Stimulated activated CD8-positive, alpha-beta memory T cell treated with anti-CD3 and anti-CD28 coated beads, Interleukin-15, amount 100 ng/mL, for 24 hours (primary cell): ENCODE data around the gene FMNL3.
A peak's percentile ranks its signal among the peaks of the same experiment; 100 is the strongest.

Experiments
- DNase-seq: peaks from one replicate; pipeline ENCODE4 v3.0.0-alpha.2; 2020; ENCODE audit warnings: low read depth

The FMNL3 gene

DNA sequence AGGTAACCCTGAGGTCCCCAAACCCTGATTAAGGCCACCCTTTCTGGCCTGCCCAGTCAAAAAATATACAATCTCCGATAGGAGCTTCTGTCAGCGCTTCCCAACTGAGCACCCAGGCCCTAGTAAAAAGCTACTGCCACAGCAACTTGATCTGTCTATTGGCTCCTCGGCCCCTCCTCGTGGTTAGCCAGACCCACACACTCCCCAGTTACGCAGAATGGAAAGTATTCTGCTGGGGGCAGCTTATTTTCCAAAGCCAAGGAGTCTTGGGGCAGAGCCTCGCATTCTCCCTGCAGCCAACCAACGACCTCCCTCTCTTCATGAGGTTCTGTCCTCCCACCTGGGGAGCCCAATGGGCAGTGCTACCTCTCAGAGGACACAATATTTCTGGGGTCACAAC is 32.1 kb downstream of the FMNL3 start:
- DNase-seq, result no peak

DNA sequence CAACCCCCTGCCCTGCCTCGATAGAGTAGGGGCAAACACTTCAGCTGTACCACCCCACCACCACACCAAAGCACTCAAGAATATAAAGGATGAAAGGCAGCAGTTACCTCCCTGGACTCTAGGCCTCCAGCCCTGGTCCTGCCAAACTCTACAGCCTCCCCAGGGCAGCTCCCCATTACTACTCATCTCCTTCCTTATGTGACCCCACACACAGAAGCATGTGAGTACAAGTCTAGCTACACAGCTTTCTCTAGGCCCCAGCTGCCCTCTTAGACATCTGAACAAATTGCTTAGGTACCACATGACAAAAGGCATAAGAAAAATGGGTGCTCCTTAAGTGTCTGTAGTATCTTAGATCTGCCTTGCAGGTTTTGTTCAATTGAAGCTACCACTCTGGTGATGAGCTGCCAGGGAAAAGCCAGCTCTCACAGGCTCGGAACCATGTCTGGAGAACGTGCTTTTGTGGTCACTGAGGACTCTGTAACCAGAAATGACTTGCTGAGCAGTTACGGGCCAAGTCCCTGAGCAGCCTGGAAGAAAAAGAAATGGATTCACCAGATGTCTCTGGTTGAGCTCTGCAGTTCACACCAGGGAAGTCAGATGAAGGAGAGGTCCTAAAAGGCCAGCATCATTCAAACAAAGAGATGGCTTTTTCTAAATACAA is 32.8 kb downstream of the FMNL3 start:
- DNase-seq, result no peak

DNA sequence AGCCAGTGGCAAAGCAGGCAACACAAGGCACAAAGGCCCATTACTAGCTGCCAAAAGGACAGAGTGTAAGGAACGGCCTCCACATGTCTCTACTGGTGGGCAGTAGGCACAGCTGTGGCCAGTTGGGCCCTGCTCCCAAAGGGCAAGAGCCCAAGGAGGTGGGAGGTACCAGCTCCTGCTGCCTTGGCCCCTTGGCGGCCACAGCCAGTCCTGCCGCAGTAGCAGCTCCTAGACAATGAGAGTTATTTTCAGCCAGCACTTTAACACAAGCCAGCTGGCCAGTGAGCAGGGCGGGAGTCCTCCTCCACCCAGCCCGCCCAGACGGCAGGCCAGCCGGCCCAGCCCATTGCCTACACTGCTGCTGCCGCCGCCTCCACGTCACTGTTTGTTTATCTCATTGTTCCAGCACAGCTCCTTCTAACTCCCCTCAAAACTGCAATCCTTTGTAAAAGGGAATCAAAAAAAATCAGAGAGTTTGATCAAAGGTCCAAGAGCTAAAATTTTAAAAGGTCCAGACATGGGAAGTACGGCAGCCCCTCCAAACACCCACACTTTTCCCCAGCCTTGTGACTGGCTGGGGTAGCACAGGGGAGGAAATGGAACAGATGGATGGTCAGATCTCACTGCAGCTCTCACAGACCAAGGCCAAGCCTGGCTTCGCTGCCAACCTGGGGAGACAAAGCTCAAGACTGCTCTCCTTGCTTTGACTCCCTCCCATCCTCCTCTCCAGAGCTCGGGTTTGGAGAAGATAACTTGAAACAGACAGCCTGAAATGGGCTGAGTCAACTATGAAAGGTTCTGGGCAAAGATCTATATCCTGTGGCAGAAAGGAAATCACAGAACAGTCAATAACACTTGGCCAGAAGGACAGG is 33.5 kb downstream of the FMNL3 start:
- DNase-seq, result no peak

DNA sequence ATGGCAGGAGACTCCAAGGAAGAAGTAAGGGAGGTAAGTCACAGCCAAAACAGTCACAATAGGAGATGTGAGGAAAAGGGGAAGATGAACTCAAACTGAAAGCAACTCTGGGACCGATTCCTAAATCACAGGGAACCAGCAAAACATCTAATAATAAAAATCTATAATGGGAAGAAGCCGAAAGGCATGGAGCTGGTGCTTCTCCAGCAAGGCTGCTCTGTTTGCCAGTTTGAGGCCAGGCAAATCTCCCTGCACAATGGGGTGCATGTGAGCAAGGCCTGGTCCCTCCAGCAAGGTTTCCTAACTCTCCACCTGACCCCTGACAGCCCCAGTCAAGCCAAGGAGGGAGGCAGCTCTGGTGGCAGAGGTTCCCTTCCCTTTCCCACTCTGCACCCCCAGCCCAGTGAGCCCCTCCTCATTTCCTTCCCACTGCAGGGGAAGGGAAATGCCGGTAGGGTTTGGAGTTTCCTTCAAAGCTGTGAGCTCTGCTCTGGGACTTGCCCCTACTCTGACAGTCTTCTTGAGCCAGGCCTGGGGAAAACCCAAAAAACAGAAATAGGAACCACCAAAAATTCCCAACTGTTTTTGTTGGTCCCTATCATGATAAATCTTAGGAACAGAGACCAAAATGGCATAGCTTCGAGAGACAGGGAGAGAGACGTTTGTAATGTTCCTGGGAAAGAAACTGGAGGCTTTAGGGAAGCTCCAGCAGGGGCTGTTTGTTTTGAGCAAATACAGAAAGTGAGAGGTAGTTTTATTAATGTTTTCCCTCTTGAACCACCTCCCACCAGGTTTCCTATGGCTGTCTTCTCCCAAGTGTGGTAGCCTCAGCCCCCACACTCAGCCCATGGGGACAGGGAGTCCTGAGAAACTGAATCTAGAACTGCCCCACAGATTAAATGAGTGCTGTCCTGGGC is 34.6 kb downstream of the FMNL3 start:
- no peak for DNase-seq

DNA sequence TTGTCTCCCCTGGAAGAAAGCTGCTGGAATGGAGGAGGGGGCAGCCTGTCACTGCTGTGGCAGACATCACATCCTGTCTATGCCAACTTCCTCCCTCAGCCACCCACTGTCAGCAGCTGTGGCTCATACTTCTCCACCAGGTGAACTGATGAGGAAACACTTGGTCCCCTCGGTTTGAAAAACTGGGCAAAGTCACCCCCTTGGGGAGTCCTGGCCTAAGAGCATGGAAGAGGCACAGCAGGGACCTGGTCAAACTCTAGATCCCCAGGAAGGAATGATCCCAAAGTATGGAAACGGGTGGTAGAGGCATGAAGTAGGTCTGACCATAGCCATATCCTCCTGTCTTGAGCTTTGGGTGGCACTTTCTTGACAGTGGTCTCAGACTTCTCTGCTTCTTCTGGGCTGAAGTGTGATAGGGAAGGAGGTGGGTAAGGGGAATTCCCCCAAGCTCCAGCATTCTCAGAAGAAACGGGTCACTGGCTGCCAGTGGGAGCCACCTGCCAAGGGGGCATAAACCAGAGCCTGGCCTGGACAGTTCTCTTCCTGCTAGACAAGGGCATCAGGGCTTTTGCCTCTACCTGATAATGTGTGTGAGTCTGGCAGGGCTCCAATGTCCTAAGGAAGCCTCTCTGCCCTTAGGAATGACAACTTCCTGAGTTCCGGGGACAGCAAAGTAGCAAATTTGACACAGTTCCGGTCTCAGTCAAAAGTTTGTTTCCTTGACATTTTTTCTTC is 36.0 kb downstream of the FMNL3 start:
- DNase-seq, result no peak

DNA sequence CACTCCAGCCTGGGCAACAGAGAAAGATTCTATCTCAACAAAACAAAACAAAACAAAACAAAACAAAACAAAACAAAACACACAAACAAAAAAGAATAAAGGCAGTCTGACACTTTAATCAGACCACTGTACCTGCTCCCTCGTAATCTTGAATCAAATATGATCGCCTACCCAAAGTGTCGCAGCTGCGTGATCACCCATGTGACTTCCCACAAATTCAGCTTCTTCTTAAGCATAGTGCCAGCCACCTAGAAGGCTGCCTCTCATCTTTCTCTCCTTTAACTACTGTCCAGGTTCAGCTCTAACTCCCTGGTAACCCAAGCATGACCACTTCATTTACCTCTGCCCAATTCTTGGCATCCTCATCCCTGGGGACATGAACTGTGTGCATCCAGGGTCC is 37.4 kb downstream of the FMNL3 start:
- no peak for DNase-seq

DNA sequence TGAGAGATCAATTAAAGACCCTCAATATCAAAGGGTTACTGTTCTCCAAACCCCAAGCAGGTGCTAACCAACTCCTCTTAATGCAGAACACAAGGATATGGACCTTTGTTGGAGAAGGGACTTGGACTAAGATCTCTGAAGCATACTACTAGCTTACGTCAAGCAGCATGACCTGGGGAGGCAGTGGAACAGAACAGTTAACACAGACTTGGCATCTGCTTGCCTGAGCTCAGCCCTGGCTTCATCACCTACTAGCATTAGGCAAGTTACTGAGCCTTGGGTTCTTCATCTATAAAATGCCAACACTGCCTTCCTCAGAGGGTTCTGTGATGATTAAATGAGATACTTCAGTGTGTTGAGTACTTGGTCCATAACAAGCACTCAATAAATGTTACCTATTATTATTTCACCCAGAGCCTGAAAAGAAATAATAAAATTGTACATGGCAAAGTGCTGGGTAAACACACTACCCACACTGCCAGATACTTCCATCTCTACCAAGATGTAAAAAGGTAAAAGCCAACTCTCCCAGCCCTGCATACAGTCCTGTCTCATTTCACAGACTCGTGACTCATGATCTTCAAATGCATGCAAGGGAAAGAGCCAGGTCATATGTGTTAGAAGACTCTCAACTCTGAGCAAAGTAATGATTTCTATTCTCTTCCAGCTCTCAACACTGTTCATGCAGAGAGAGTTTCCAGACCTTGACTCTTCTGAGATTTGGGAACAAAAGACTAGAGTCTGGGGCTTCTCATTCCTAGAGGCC is 39.7 kb downstream of the FMNL3 start:
- DNase-seq, result no peak

DNA sequence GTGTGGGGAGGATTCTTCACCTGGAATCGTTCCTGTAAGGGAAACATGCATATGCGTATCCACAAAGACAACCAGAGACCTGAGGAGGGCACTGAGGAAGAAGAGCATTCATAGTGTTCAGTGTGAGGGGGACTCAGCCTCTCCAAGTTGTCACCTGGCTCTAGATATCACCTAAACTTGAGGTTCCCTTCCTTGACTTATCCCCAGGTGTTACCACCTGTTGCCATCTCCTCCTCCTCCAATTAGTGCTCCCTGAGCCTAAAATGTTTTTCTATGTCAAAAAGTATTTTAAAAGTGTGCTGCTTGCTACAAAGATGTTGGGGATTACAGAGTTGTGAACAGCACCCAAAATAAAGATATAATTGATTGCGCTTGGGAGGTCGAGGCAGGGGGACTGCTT is 41.0 kb downstream of the FMNL3 start:
- no peak for DNase-seq

DNA sequence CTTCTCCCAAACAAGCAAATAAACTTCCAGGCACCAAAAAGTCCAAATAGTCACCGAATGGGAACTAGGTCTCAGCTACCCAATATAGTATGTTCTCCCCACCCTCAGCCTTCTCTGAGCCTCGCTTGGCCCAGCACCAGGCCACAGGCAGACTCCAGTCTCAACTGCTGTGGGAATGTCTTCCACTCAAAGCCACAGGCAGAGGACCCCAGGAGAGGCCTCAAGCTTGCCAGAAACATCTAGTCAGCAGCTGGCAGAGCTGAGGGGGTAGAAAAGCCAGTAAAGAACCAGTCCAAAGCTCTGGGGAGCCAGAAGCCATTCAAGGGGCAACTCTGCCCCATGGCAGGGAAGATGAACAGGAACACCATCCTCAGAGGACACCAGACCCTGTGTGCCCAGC is 41.8 kb downstream of the FMNL3 start:
- no peak for DNase-seq

DNA sequence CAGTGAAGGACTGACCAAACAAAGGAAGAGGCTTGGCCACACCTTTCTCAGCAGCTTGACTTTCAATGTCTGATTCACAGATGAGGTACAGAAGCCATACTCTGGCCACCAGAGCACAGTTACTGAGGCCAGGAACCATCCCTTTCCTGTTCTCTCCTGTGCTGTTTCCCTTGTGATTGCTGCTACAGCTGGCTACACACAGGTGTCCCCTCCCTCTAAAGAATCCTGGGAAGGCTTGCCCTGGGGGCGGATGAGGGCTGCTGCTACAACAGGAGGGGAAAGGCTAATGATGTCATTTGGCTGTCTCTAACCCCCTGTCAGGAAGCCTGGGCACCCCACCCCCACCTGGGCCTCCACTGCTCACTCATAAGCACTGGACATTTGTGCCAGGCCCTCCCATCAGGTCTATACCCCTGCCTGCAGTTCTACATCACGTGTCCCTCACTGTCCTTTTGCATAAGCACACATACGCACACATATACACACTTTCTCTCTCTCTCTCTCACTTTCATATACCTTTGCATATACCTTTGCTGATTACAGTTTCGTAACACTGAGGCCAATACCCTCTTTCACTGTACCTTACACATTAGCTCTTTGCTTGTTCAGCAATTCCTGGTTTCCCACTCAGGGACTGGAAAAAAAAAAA is 42.5 kb downstream of the FMNL3 start:
- DNase-seq, result no peak

DNA sequence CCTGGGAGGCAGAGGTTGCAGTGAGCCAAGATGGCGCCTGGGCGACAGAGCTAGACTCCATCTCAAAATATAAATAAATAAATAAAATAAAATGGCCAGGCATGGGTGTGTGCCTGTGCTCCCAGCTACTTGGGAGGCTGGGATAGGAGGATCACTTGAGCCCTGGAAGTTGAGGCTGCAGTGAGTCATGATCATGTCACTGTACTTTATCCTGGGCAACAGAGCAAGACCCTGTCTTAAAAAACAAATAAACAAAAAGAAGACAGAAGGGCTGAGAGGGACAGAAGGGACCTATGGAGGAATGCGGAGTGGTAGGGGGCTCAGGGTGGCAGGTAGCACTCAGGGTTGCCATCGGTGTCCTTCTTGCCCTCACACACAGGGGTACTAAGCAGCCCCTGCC is 43.0 kb downstream of the FMNL3 start:
- no peak for DNase-seq

DNA sequence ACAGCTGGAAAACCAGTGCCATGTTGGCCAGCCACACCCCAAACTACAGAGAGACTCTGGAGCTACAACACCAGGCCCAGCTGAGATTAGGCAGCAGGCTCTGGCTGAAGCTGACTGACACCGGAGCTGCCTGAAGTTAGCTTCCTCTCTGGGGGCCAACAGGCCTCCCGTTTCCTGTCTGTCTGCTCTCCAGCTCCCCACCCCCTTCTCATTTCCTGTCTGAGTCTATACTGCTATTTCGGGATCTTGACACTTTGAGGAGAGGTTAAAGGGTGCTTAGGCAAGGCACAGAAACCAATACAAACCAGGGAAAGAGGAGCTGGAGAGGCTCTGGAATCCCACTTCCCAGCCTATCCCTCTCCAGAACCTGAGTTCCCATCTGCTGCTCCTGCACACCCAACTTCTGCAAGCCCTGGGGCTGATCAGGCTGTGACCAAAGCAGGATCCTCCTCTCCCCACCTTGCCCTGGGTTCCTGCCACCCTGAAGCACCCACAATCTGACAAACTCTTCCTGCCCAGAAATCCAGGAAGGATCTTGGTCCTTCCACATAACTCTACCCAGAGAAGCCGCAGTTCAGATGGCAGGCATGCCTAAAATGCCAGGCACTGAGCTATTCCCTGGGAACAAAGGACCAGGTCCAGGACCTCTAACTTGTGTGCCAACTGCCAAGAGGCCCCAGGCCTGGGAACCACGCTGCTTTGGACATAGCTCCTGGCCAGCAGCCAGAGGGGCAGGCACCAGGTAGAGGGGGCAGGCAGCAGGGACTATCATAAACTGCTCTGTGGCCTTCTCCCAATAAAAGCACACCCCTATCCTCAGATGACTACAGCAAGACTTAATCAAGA is 44.0 kb downstream of the FMNL3 start:
- DNase-seq, result peak; percentile 31

DNA sequence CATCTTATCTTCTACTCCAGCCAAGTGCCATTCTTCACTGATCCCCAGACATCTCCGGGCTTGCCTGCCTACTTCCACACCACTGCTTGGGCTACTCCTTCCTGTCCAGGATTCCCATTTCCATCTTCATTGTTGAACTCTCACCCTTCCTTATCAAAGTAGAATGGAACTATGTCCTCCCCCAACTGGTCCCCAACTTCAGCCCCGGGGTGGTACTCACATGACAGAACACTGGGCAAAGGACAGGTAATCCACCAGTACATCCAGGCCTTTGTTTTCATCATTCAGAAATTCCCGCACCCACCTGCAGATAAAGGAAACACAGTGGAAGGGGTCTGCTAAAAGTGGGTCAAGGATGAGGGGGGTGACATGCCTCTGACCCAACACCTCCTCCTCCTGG is 45.5 kb downstream of the FMNL3 start:
- no peak for DNase-seq

DNA sequence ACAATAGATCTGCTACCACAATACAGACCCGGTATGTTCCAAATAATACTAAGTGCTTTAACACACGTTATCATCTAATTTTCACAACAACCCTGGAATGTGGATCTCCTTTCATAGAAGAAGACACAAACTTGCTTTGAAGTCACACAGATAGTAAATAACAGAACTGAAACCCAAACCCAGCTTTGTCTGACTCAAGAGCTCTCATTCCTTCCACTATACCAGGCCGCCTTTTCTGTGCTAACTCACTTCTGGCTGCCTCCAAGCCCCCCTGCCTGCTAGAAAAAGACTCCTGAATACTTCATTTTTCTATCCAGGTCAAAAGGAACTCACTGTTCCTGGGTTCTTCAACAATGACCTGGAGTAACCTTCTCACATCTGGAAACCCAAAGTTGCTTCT is 46.0 kb downstream of the FMNL3 start:
- no peak for DNase-seq

DNA sequence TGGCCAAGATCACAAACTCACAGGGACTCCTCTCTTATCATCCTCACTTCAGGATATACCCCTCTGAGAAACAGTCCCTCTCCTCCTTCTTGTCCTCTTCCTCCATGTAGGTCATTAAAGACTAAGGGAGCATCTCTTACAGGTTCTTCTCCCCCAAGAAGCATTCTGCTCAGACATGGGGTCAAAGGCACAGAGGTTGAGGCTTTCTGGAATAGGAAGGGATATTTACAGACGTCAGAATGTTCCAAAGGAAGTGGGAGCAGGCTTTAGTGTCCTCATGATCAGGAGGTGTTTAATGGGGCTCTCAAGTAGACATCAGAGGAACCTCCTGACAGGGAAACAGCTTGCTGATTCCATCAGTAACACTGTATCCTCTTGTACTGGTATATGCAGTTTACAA is 47.5 kb downstream of the FMNL3 start:
- no peak for DNase-seq

DNA sequence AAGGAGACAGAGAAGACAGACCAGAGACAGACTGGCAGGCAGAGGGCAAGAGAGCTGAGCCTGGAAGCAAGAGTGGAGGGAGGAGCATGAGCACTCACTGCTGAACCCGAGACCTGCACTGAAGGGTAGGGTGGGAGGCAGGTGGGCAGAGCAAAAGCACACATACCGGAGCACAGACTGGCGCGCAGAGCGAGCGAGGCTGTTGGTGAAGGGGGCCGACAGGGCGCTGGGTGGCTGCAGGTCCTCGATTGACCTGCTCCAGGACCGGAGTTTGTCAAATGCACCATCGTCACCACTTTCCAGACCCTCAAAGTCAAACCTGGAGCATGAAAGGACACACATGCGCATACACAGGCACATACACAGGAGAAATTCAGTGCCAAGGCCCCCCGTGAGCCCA is 48.9 kb downstream of the FMNL3 start:
- no peak for DNase-seq

DNA sequence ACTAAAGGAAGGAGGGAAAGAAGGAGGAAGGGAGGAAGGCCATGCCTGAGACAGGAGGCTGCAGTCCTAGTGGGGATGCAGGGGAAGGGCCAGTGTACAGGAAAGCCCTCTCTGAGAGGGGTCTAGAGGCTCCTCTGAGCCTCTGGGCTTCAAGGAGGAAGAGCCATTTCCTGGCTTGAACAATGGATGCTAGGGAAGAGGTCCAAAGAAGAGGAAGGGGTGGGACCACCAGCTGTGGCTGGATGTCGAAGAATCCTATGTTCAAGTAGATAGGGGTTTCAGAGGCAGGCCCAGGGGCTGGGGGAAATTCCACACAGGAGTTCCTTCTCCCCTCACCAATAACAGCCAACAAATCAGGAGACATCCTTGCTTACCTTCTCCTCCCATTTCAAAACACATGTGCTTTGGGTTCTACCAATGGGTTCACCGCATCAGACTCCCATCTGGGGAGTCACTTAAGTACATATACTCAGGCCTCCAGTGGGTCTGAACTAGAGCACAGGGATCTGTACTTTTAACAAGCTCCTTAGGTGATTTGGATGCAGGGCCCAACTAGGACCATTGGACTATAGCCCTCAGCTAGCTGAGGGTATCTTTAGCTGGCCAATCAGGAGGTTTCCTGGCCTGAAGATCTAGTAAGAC is 51.5 kb downstream of the FMNL3 start:
- DNase-seq, result no peak

DNA sequence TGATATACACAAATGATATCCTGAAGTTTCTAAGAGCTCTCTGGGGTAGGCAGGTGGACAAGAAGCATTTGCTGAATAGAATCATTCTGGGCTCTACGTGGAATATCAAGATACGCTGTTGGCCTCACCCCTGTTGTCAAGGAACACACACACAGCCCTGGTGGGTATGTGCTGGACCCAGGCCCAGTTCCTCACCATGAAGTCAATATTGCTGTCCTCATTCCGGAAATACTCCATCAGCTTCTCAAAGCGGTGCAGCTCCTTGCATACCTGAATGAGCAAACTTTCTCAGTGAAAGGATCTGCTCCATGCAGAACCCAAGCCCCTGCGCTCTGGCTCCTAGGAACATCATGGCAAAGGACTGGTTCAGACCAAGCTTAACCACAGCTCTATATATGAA is 52.5 kb downstream of the FMNL3 start:
- no peak for DNase-seq

DNA sequence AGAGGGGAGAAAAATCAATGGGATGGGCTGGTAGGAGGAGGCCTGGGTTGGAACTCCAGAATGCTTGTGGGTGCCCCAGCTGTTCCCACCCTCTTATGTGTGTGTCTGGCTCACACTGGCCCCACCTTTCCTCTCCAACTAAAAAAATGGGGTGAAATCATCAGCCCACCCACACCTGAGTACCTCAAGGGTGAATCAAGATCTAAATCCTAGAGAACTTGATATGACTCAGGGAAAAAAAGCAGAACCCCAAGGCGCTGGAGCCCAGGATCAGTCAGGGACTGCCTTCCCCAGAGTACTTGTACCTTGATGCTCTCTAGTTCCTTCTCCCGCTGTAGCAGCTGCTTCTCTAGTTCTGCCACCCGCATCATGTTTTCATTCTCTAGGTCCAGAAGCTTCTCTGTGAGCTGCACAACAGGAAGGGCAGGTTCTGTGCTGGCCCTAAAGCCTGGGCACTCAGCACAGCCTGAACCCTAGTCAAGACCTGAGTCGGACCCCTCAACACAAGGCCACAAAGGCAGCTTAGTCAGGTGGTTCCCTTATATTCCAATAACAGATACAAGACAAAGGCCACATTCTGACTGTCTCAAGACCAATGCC is 54.2 kb downstream of the FMNL3 start:
- DNase-seq, result no peak
